LHCN-M2 (cell line): Measurements from ENCODE around the gene PIGX. TPM values are rescaled to one million over a fixed set of nuclear protein-coding genes. Genes with fewer than 3 reads are reported as not detected.

Experiments used
- DNase-seq: peaks from one replicate; pipeline ENCODE4 v3.0.0-alpha.2; 2012; ENCODE audit warnings: low read depth
- total RNA-seq: library from RNA; depleted of rRNA; stranded (reverse); fragments of >200 nt; gene quantifications from 2 replicates; pipeline ENCODE4 v1.2.3, GENCODE V29; 2014; rRNA removed

The PIGX gene
- total RNA-seq, 1 experiment from 2014 or later = 31.9 TPM

- peak; percentile 19 for DNase-seq
These were observed 42.2 kb downstream of the PIGX start for GRCh38 chr3:196754091-196754981.

GRCh38 chr3:196756732-196757131 is 44.6 kb downstream of the PIGX start:
- no peak for DNase-seq

- peak; percentile 75 for DNase-seq
These were observed 45.9 kb downstream of the PIGX start for GRCh38 chr3:196757876-196758739.

GRCh38 chr3:196763179-196763578 is 51.0 kb downstream of the PIGX start:
- no peak for DNase-seq

- DNase-seq = no peak
These were observed 53.3 kb downstream of the PIGX start for GRCh38 chr3:196765454-196765853.

- no peak for DNase-seq
These were observed 58.9 kb downstream of the PIGX start for GRCh38 chr3:196771067-196771466.

GRCh38 chr3:196772102-196772501 is 59.9 kb downstream of the PIGX start:
- DNase-seq = no peak

- no peak for DNase-seq
These were observed 60.7 kb downstream of the PIGX start for GRCh38 chr3:196772897-196773296.

- DNase-seq = peak; percentile 36
These were observed 62.1 kb downstream of the PIGX start for GRCh38 chr3:196774191-196774820.

GRCh38 chr3:196774848-196775422 is 62.8 kb downstream of the PIGX start:
- DNase-seq = no peak

GRCh38 chr3:196775938-196776337 is 63.8 kb downstream of the PIGX start:
- no peak for DNase-seq

GRCh38 chr3:196777836-196778235 is 65.7 kb downstream of the PIGX start:
- DNase-seq = no peak

GRCh38 chr3:196778755-196779154 is 66.6 kb downstream of the PIGX start:
- peak; percentile 74 for DNase-seq

GRCh38 chr3:196782511-196782910 is 70.3 kb downstream of the PIGX start:
- DNase-seq = no peak

Other genes starting within 250 kb of the PIGX start
- 14.9 and 15.1 TPM in 2 replicates for gene RNF168, start 208.6 kb upstream of the PIGX start, total RNA-seq
- not detected in 2 replicates for gene SMCO1, start 197.0 kb upstream of the PIGX start, total RNA-seq
- 6.1 and 8.3 TPM in 2 replicates for gene WDR53, start 143.8 kb upstream of the PIGX start, total RNA-seq
- 10.1 and 11.8 TPM in 2 replicates for gene FBXO45, start 143.7 kb upstream of the PIGX start, total RNA-seq
- gene NRROS, start 72.7 kb upstream of the PIGX start, total RNA-seq = 1.0 and 2.5 TPM in 2 replicates
- 4.4 and 4.5 TPM in 2 replicates for gene CEP19, start 127 bp upstream of the PIGX start, total RNA-seq
- gene PAK2, start 27.5 kb downstream of the PIGX start, total RNA-seq = 37.8 and 45.8 TPM in 2 replicates
- gene SENP5, start 155.5 kb downstream of the PIGX start, total RNA-seq = 29.9 and 30.7 TPM in 2 replicates
- 79.4 and 84.8 TPM in 2 replicates for gene NCBP2, start 230.2 kb downstream of the PIGX start, total RNA-seq